HepG2 (cell line): ENCODE data around the gene TECTB. TPM values are rescaled to one million over a fixed set of nuclear protein-coding genes. Genes with fewer than 3 reads are reported as not detected.
A peak's percentile ranks its signal among the peaks of the same experiment; 100 is the strongest.

Experiments used
- CCDC6 ChIP-seq: sonication (generic); formaldehyde crosslinking; IDR thresholded peaks from 2 replicates; pipeline ENCODE4 v1.8.1; 2022; ENCODE audit warnings: mild to moderate bottlenecking, missing genetic modification reagents, moderate library complexity
- CEBPB ChIP-seq: IDR thresholded peaks from 2 replicates; pipeline ENCODE4 v1.6.1; 2011; ENCODE audit warnings: low read depth, low read length, improper control_type of control experiment, borderline replicate concordance
- DPF2 ChIP-seq: sonication (generic); formaldehyde crosslinking; IDR thresholded peaks from 2 replicates; pipeline ENCODE4 v1.4.0; 2020; ENCODE audit warnings: mild to moderate bottlenecking, low read depth, missing genetic modification reagents, borderline replicate concordance
- FLYWCH1 ChIP-seq: sonication (generic); formaldehyde crosslinking; IDR thresholded peaks from 2 replicates; pipeline ENCODE4 v1.8.1; 2023; ENCODE audit warnings: mild to moderate bottlenecking, missing genetic modification reagents
- FOXA3 ChIP-seq: IDR thresholded peaks from 2 replicates; pipeline ENCODE4 v1.6.1; 2016; ENCODE audit warnings: missing genetic modification reagents, missing compliant biosample characterization
- HOXA7 ChIP-seq: sonication (generic); formaldehyde crosslinking; IDR thresholded peaks from 2 replicates; pipeline ENCODE4 v1.8.1; 2022; ENCODE audit warnings: mild to moderate bottlenecking, missing genetic modification reagents, moderate library complexity
- NR3C1 ChIP-seq: sonication (generic); formaldehyde crosslinking; IDR thresholded peaks from 2 replicates; pipeline ENCODE4 v1.4.0; 2020; ENCODE audit warnings: missing genetic modification reagents
- PAF1 ChIP-seq: IDR thresholded peaks from 2 replicates; pipeline ENCODE4 v1.6.1; 2016; ENCODE audit warnings: missing genetic modification reagents, missing compliant biosample characterization
- SETDB1 ChIP-seq: sonication (generic); formaldehyde crosslinking; IDR thresholded peaks from 2 replicates; pipeline ENCODE4 v1.5.1; 2020; ENCODE audit warnings: missing genetic modification reagents, mild to moderate bottlenecking, borderline replicate concordance
- SIX1 ChIP-seq: sonication (generic); formaldehyde crosslinking; IDR thresholded peaks from 2 replicates; pipeline ENCODE4 v1.4.0; 2020; ENCODE audit warnings: missing genetic modification reagents, borderline replicate concordance
- SPEN ChIP-seq: sonication (generic); formaldehyde crosslinking; IDR thresholded peaks from 2 replicates; pipeline ENCODE4 v1.5.1; 2020; ENCODE audit warnings: low read depth, mild to moderate bottlenecking, missing genetic modification reagents
- TCF7L2 ChIP-seq: IDR thresholded peaks from 2 replicates; pipeline ENCODE4 v1.6.1; 2011; ENCODE audit warnings: mild to moderate bottlenecking, low read depth, low read length, moderate library complexity
- TP53 ChIP-seq: sonication (generic); formaldehyde crosslinking; conservative IDR thresholded peaks from 2 replicates; pipeline ENCODE4 v1.4.0; 2020; ENCODE audit warnings: missing genetic modification reagents
- ZBTB20 ChIP-seq: sonication (generic); formaldehyde crosslinking; IDR thresholded peaks from 2 replicates; pipeline ENCODE4 v1.8.1; 2023; ENCODE audit warnings: missing genetic modification reagents, low read depth, mild to moderate bottlenecking, borderline replicate concordance
- ZBTB8A ChIP-seq: sonication (generic); formaldehyde crosslinking; IDR thresholded peaks from 2 replicates; pipeline ENCODE4 v1.4.0; 2020; ENCODE audit warnings: mild to moderate bottlenecking, low read depth, missing genetic modification reagents, borderline replicate concordance
- ZFP36L1 ChIP-seq: sonication (generic); formaldehyde crosslinking; IDR thresholded peaks from 2 replicates; pipeline ENCODE4 v1.8.0; 2022; ENCODE audit warnings: mild to moderate bottlenecking, missing genetic modification reagents, moderate library complexity
- ZNF567 ChIP-seq: sonication (generic); formaldehyde crosslinking; IDR thresholded peaks from 2 replicates; pipeline ENCODE4 v1.8.1; 2023; ENCODE audit warnings: mild to moderate bottlenecking, missing genetic modification reagents, borderline replicate concordance
- ZNF577 ChIP-seq: sonication (generic); formaldehyde crosslinking; IDR thresholded peaks from 2 replicates; pipeline ENCODE4 v1.4.0; 2020; ENCODE audit warnings: mild to moderate bottlenecking, low read depth, missing genetic modification reagents, borderline replicate concordance
- ZNF775 ChIP-seq: sonication (generic); formaldehyde crosslinking; IDR thresholded peaks from 2 replicates; pipeline ENCODE4 v1.4.0; 2020; ENCODE audit warnings: missing genetic modification reagents, mild to moderate bottlenecking, moderate library complexity, borderline replicate concordance
- ZNF83 ChIP-seq: sonication (generic); formaldehyde crosslinking; IDR thresholded peaks from 2 replicates; pipeline ENCODE4 v1.4.0; 2020; ENCODE audit warnings: missing genetic modification reagents, mild to moderate bottlenecking, borderline replicate concordance
- polyA plus RNA-seq, 8 experiments: library from polyadenylated mRNA; depleted of rRNA in 3 of 8; stranded (reverse) in 7 of 8; unstranded in 1 of 8; fragments of >200 nt; fragmentation: Illumina TruSeq in 4 of 8; extraction: Trizol in 4 of 8; gene quantifications; 2 replicates each; pipeline versions ENCODE4 v1.2.1 to v1.2.3, GENCODE V29; 2011 to 2016; ENCODE audit warnings: low read depth in 4 of 8, missing spikeins in 1 of 8, mixed read lengths in 1 of 8; ENCODE audit not compliant: insufficient read depth in 1 of 8
- total RNA-seq, 5 experiments: library from RNA; depleted of rRNA; stranded (reverse); fragments of >200 nt; fragmentation: Illumina TruSeq; extraction: Trizol; gene quantifications; 2 replicates each; pipeline ENCODE4 v1.2.3, GENCODE V29; 2016; ENCODE audit warnings: low read depth in 1 of 5
- TF ChIP-seq, protein P1 (sequence below): sonication (generic); formaldehyde crosslinking; IDR thresholded peaks from 2 replicates; pipeline ENCODE4 v1.4.0; 2020; ENCODE audit warnings: mild to moderate bottlenecking, missing genetic modification reagents
- TF ChIP-seq, protein P2 (sequence below): sonication (generic); formaldehyde crosslinking; IDR thresholded peaks from 2 replicates; pipeline ENCODE4 v1.4.0; 2020; ENCODE audit warnings: missing genetic modification reagents, mild to moderate bottlenecking, borderline replicate concordance
- TF ChIP-seq, protein P3 (sequence below): sonication (generic); formaldehyde crosslinking; IDR thresholded peaks from 2 replicates; pipeline ENCODE4 v1.4.0; 2020; ENCODE audit warnings: missing genetic modification reagents

TECTB gene
- total and polyA plus RNA-seq, 2 of the 13 experiments (the other 11 are each of a cell fraction or from before 2014, with no cell fraction given), result 0.78 to 1.8 TPM

DNA sequence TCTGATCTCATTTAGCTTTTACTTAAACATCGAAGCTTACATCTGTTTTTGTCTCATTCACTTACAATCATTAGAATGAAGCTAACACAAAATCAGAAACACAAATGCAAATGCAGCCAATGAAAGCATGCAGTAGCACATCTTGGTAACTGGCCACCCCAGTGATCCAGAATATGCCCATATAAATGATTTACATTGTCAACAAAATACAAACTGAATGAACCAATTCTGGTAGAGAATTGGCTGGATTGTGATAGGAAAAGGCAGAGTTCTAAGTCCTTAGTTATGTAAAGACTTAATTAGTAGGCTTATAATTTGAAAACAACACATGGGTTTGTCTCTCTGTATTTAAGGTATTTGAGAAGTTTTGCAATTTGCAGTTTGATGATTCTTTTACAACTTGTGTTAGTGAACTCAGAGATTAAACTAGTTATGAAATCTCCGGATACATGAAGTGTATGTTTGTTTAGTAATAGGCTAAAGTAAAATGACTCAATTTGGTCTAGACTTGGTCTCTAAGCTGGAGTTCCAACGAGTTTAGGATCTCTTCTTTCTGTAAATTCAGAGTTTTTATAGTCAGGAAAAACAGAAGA is 21.2 kb downstream of the TECTB start (continued):
- TF ChIP-seq ZNF775 (no peak), CEBPB (peak; percentile 69), TCF7L2 (peak; percentile 53; the same call in 1 of the 2 replicates), FOXA3 (CRISPR knock-in tag) (peak; percentile 85), CCDC6 (CRISPR knock-in tag) (no peak), TP53 (0 out of 2 replicates have a peak, but pooled peaks have one; percentile 48), SIX1 (CRISPR knock-in tag) (peak; percentile 58; the same call in 1 of the 2 replicates), ZFP36L1 (CRISPR knock-in tag) (no peak), ZBTB8A (CRISPR knock-in tag) (no peak), ZNF567 (CRISPR knock-in tag) (no peak), HOXA7 (CRISPR knock-in tag) (no peak), SETDB1 (CRISPR knock-in tag) (no peak), SPEN (CRISPR knock-in tag) (no peak), FLYWCH1 (CRISPR knock-in tag) (no peak), PAF1 (CRISPR knock-in tag) (no peak), DPF2 (0 out of 2 replicates have a peak, but pooled peaks have one; percentile 35), NR3C1 (CRISPR knock-in tag) (no peak), ZBTB20 (CRISPR knock-in tag) (no peak), ZNF577 (CRISPR knock-in tag) (no peak), ZNF83 (CRISPR knock-in tag) (no peak)
- TF ChIP-seq, protein P1, sequence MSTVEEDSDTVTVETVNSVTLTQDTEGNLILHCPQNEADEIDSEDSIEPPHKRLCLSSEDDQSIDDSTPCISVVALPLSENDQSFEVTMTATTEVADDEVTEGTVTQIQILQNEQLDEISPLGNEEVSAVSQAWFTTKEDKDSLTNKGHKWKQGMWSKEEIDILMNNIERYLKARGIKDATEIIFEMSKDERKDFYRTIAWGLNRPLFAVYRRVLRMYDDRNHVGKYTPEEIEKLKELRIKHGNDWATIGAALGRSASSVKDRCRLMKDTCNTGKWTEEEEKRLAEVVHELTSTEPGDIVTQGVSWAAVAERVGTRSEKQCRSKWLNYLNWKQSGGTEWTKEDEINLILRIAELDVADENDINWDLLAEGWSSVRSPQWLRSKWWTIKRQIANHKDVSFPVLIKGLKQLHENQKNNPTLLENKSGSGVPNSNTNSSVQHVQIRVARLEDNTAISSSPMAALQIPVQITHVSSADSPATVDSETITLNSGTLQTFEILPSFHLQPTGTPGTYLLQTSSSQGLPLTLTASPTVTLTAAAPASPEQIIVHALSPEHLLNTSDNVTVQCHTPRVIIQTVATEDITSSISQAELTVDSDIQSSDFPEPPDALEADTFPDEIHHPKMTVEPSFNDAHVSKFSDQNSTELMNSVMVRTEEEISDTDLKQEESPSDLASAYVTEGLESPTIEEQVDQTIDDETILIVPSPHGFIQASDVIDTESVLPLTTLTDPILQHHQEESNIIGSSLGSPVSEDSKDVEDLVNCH (CRISPR knock-in tag), result no peak
- TF ChIP-seq, protein P2, sequence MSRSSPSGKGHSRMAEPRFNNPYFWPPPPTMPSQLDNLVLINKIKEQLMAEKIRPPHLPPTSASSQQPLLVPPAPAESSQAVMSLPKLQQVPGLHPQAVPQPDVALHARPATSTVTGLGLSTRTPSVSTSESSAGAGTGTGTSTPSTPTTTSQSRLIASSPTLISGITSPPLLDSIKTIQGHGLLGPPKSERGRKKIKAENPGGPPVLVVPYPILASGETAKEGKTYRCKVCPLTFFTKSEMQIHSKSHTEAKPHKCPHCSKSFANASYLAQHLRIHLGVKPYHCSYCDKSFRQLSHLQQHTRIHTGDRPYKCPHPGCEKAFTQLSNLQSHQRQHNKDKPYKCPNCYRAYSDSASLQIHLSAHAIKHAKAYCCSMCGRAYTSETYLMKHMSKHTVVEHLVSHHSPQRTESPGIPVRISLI, result no peak
- TF ChIP-seq, protein P3, sequence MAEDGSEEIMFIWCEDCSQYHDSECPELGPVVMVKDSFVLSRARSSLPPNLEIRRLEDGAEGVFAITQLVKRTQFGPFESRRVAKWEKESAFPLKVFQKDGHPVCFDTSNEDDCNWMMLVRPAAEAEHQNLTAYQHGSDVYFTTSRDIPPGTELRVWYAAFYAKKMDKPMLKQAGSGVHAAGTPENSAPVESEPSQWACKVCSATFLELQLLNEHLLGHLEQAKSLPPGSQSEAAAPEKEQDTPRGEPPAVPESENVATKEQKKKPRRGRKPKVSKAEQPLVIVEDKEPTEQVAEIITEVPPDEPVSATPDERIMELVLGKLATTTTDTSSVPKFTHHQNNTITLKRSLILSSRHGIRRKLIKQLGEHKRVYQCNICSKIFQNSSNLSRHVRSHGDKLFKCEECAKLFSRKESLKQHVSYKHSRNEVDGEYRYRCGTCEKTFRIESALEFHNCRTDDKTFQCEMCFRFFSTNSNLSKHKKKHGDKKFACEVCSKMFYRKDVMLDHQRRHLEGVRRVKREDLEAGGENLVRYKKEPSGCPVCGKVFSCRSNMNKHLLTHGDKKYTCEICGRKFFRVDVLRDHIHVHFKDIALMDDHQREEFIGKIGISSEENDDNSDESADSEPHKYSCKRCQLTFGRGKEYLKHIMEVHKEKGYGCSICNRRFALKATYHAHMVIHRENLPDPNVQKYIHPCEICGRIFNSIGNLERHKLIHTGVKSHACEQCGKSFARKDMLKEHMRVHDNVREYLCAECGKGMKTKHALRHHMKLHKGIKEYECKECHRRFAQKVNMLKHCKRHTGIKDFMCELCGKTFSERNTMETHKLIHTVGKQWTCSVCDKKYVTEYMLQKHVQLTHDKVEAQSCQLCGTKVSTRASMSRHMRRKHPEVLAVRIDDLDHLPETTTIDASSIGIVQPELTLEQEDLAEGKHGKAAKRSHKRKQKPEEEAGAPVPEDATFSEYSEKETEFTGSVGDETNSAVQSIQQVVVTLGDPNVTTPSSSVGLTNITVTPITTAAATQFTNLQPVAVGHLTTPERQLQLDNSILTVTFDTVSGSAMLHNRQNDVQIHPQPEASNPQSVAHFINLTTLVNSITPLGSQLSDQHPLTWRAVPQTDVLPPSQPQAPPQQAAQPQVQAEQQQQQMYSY (CRISPR knock-in tag), result no peak
